GM12878 (cell line): ENCODE results near the gene NCBP1. TPM values are rescaled to one million over a fixed set of nuclear protein-coding genes. Genes with fewer than 3 reads are reported as not detected.

Experiments
- ATAC-seq: fragments of 200-7000 bp; cut with Tn5 transposase; 3 replicates; pipeline ENCODE4 v1.9.1; 2020; ENCODE audit warnings: mild to moderate bottlenecking, moderate library complexity
- BruUV-seq: library from RNA; stranded (reverse); fragments of 400-500 nt; replicated peaks from 2 replicates; lab custom pipeline; 2021; lab: Mats Ljungman, UMichigan
- CTCF ChIA-PET: fragments of 300-600 bp; sonication (Branson Sonifier 250); formaldehyde crosslinking; extraction: SDS; loops from one replicate; lab custom pipeline; 2021; ENCODE audit warnings: inconsistent platforms; lab: Yijun Ruan, JAX
- POLR2A ChIA-PET: fragments of 350-600 bp; formaldehyde crosslinking; extraction: SDS; loops from one replicate; lab custom pipeline; 2021; ENCODE audit warnings: inconsistent platforms; lab: Charles Lee
- RAD21 ChIA-PET: fragments of 300-600 bp; sonication (Branson Sonifier 250); formaldehyde crosslinking; loops from one replicate; lab custom pipeline; 2023; ENCODE audit warnings: antibody characterized with exemption; ENCODE audit not compliant: unreplicated experiment; lab: Charles Lee
- SMC1A ChIA-PET: fragments of 300-600 bp; sonication (Branson Sonifier 250); formaldehyde crosslinking; loops from one replicate; lab custom pipeline; 2023; ENCODE audit not compliant: unreplicated experiment, uncharacterized antibody; lab: Charles Lee
- DNase-seq: peaks from one replicate; pipeline ENCODE4 v3.0.0-alpha.2; 2011; ENCODE audit warnings: low read depth, low spot score
- FAIRE-seq: peaks from 3 replicates; lab custom pipeline; 2011; peaks lifted over from hg19 to GRCh38; lab: Jason Lieb, UNC
- H2AFZ ChIP-seq: 2 replicates; pipeline ENCODE4 v1.6.0; 2011; ENCODE audit warnings: low read depth, low read length, control low read depth; ENCODE audit not compliant: control insufficient read depth
- H3K27ac ChIP-seq: 2 replicates; pipeline ENCODE4 v1.5.1; 2011; ENCODE audit warnings: control low read depth; ENCODE audit not compliant: control insufficient read depth, insufficient read depth
- H3K27me3 ChIP-seq, 2 experiments: replicated peaks in 1 of 2; 2 replicates each; pipeline versions ENCODE4 v1.6.0 to v1.6.1; 2011; ENCODE audit warnings: low read length in 1 of 2; ENCODE audit not compliant: control insufficient read depth in 2 of 2, insufficient read depth in 2 of 2
- H3K36me3 ChIP-seq, 2 experiments: 2 replicates each; pipeline ENCODE4 v1.5.1; 2011; ENCODE audit warnings: low read length in 1 of 2; ENCODE audit not compliant: control insufficient read depth in 2 of 2, insufficient read depth in 2 of 2
- H3K4me1 ChIP-seq: 2 replicates; pipeline ENCODE4 v1.6.1; 2011; ENCODE audit warnings: mild to moderate bottlenecking, low read length, moderate library complexity, mixed read lengths; ENCODE audit not compliant: control insufficient read depth, insufficient read depth
- H3K4me2 ChIP-seq: 2 replicates; pipeline ENCODE4 v1.6.0; 2011; ENCODE audit warnings: control low read depth; ENCODE audit not compliant: control insufficient read depth, insufficient read depth
- H3K4me3 ChIP-seq: fragments of 200-600 bp; sonication (generic); 2 replicates; pipeline ENCODE4 v1.5.1; 2016
- H3K79me2 ChIP-seq: 2 replicates; pipeline ENCODE4 v1.6.0; 2011; ENCODE audit warnings: low read length; ENCODE audit not compliant: control insufficient read depth, insufficient read depth
- H3K9ac ChIP-seq: 2 replicates; pipeline ENCODE4 v1.8.0; 2011; ENCODE audit warnings: low read length, control low read depth, mixed read lengths; ENCODE audit not compliant: control insufficient read depth, insufficient read depth
- H3K9me3 ChIP-seq: replicated peaks from 3 replicates; pipeline ENCODE4 v1.5.1; 2011; ENCODE audit warnings: mild to moderate bottlenecking, low read length; ENCODE audit not compliant: control insufficient read depth, insufficient read depth
- H4K20me1 ChIP-seq: 2 replicates; pipeline ENCODE4 v1.6.0; 2011; ENCODE audit not compliant: control insufficient read depth, insufficient read depth
- ELK1 ChIP-seq: IDR thresholded peaks from 2 replicates; pipeline ENCODE4 v1.6.1; 2012; ENCODE audit warnings: low read depth, low read length, improper control_type of control experiment
- HDAC6 ChIP-seq: fragments of 200-600 bp; sonication (generic); IDR thresholded peaks from one replicate; pipeline ENCODE4 v1.8.0; 2017; ENCODE audit warnings: antibody characterized with exemption; ENCODE audit not compliant: unreplicated experiment
- IKZF2 ChIP-seq, 2 experiments: fragments of 450-650 bp; IDR thresholded peaks; 2 replicates each; pipeline ENCODE4 v1.6.1; 2017; ENCODE audit warnings: mild to moderate bottlenecking in 2 of 2, moderate library complexity in 2 of 2
- MTA2 ChIP-seq: fragments of 450-650 bp; IDR thresholded peaks from 2 replicates; pipeline ENCODE4 v1.6.1; 2016; ENCODE audit warnings: low read depth, mild to moderate bottlenecking, moderate library complexity
- POU2F2 ChIP-seq: IDR thresholded peaks from 3 replicates; pipeline ENCODE4 v1.6.1; 2011; ENCODE audit warnings: low read depth, mild to moderate bottlenecking, low read length, borderline replicate concordance
- RUNX3 ChIP-seq: IDR thresholded peaks from 2 replicates; pipeline ENCODE4 v1.6.1; 2012; ENCODE audit warnings: low read length, inconsistent platforms
- WGBS: methylation state at CpG from one replicate; pipeline ENCODE4 v1.1.6; 2016; ENCODE audit warnings: low lambda C conversion rate; ENCODE audit not compliant: insufficient replicate concordance, insufficient coverage; ENCODE audit errors: missing lambda C conversion rate; 5-methylcytosine and 5-hydroxymethylcytosine counted together
- in situ Hi-C: fragments of 300-500 bp; cut with MboI; formaldehyde crosslinking; loops from 9 replicates; pipeline ENCODE4 v1.14.3; 2018; ENCODE audit warnings: mixed read lengths
- intact Hi-C: fragments of 100-400 bp; cut with micrococcal nuclease; formaldehyde crosslinking; loops from one replicate; pipeline ENCODE4 v1.14.2; 2022; ENCODE audit not compliant: unreplicated experiment
- polyA plus RNA-seq, 11 experiments: library from polyadenylated mRNA; depleted of rRNA in 4 of 11; unstranded in 6 of 11; stranded (reverse) in 5 of 11; fragments of >200 nt; fragmentation: Nextera tagmentation in 4 of 11; fragmentation: Illumina TruSeq in 1 of 11; extraction: Ambion mirVana in 4 of 11; extraction: Trizol in 1 of 11; gene quantifications; 1 replicate in 1 of 11; 2 replicates in 10 of 11; pipeline versions ENCODE4 v1.2.1 to v1.2.3, GENCODE V29; 2011 to 2016; ENCODE audit warnings: inconsistent platforms in 2 of 11, missing spikeins in 2 of 11, low read depth in 1 of 11
- total RNA-seq, 4 experiments: library from RNA; depleted of rRNA in 3 of 4; stranded (reverse); fragments of >200 nt in 3 of 4; fragmentation: Illumina TruSeq in 1 of 4; extraction: Trizol in 1 of 4; gene quantifications; 2 replicates each; pipeline versions ENCODE4 v1.2.1 to v1.2.3, GENCODE V29; 2013 to 2021
- TF ChIP-seq, protein P1 (sequence below), 3 experiments: IDR thresholded peaks in 2 of 3; conservative IDR thresholded peaks in 1 of 3; 2 replicates each; pipeline ENCODE4 v1.5.1; 2011; ENCODE audit warnings: low read depth in 3 of 3, low read length in 3 of 3, mild to moderate bottlenecking in 3 of 3, control low read depth in 2 of 3, moderate library complexity in 2 of 3, inconsistent platforms in 1 of 3, mixed read lengths in 1 of 3; ENCODE audit not compliant: control insufficient read depth in 2 of 3, insufficient read depth in 1 of 3; ENCODE audit errors: extremely low read depth in 1 of 3

The NCBP1 gene
- total and polyA plus RNA-seq, 10 of the 15 experiments (the other 5 are each of a cell fraction or from before 2014, with no cell fraction given) = 14.7 to 70.9 (median 36.0) TPM

DNA sequence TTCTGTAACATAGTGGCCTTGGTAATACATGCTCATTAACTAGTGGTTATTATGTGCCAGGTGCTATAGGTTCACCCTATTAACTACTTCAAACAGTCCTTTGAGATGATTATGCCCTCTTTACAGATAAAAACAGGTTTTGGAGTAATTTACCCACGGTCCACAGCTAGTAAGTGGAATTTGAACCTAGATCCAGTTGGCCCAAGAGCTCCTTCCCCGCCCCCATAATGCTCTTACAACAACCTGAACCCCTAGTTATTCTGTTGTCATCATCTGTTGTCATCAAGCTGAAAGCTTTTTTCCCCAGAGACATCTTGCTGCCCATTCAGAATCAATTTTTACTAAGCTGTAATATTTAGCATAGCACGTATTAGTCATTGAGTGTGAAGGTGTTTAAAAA lies 40.3 kb downstream of the NCBP1 start (continued):
- TF ChIP-seq ELK1 = no peak
- TF ChIP-seq HDAC6 = no peak
- TF ChIP-seq, protein P1, sequence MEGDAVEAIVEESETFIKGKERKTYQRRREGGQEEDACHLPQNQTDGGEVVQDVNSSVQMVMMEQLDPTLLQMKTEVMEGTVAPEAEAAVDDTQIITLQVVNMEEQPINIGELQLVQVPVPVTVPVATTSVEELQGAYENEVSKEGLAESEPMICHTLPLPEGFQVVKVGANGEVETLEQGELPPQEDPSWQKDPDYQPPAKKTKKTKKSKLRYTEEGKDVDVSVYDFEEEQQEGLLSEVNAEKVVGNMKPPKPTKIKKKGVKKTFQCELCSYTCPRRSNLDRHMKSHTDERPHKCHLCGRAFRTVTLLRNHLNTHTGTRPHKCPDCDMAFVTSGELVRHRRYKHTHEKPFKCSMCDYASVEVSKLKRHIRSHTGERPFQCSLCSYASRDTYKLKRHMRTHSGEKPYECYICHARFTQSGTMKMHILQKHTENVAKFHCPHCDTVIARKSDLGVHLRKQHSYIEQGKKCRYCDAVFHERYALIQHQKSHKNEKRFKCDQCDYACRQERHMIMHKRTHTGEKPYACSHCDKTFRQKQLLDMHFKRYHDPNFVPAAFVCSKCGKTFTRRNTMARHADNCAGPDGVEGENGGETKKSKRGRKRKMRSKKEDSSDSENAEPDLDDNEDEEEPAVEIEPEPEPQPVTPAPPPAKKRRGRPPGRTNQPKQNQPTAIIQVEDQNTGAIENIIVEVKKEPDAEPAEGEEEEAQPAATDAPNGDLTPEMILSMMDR (IDR thresholded peaks at IDR 0.05 in 2 of 3, conservative IDR thresholded peaks at IDR 0.05 in 1 of 3; ENCODE audit: control insufficient read depth in 2 of 3, extremely low read depth in 1 of 3, insufficient read depth in 1 of 3, low read depth in 3 of 3, low read length in 3 of 3) = no peak

GRCh38 chr9:97675655-97676054 lies 42.0 kb downstream of the NCBP1 start:
- ChIA-PET POLR2A (no interaction called here), RAD21 (no interaction called here), SMC1A (interaction anchor here (0.7 to 2.0 kb wide), 7 partner anchors 16 to 229 kb away, joined by 3 to 9 read pairs (median 3); no protein-coding TSS in a partner anchor), CTCF (interaction anchor here (0.8 to 1.5 kb wide), 6 partner anchors 13 to 207 kb away, joined by 3 to 6 read pairs (median 3); partner anchors contain the start of genes NCBP1 and TSTD2)
- Histone ChIP-seq H2AFZ (no peak overlapping the region), H3K4me1 (peaks cover 3% of the 10 kb centered on the region; the same call in 1 of the 2 replicates), H3K9me3 (no peaks in the 10 kb centered on the region), H3K4me2 (no peak overlapping the region; the same call in 1 of the 2 replicates), H4K20me1 (no peaks in the 10 kb centered on the region), H3K79me2 (no peaks in the 10 kb centered on the region), H3K27me3 (no peaks in the 10 kb centered on the region), H3K36me3 (peaks cover 4 to 31% of the 10 kb centered on the region in 2 experiments), H3K9ac (no peak overlapping the region), H3K4me3 (no peak overlapping the region), H3K27ac (no peak overlapping the region)
- BruUV-seq = no TSS peak
- WGBS = 51% methylated on average over 3 of the region's 3 CpGs
- DNase-seq (no peak), FAIRE-seq (no peak), ATAC-seq (peak; percentile 81)
- intact Hi-C loops = no loop called here
- in situ Hi-C loops = no loop called here
- TF ChIP-seq IKZF2 (IDR thresholded peaks at IDR 0.05) (peak in 1 of 2 experiments; percentile 17; a peak in 1 of 4 replicates), MTA2 (no peak), POU2F2 (peak; percentile 89), RUNX3 (peak; percentile 35; the same call in 1 of the 2 replicates)
- TF ChIP-seq, all 136 proteins: peak for 3
